Activated gamma-delta T cell treated with anti-CD3 and anti-CD28 coated beads, Interleukin-2, amount 50 U/mL, for 16 hours (primary cell): ENCODE data around the gene PLPPR4.
"Not testable (repeated sequence)": the region's sequence is repeated elsewhere in the genome, so short reads cannot be mapped to it uniquely, and the experiment has no call there.

Experiments
- DNase-seq: peaks from one replicate; pipeline ENCODE4 v3.0.0-alpha.2; 2020; ENCODE audit warnings: low read depth

PLPPR4 gene

DNA sequence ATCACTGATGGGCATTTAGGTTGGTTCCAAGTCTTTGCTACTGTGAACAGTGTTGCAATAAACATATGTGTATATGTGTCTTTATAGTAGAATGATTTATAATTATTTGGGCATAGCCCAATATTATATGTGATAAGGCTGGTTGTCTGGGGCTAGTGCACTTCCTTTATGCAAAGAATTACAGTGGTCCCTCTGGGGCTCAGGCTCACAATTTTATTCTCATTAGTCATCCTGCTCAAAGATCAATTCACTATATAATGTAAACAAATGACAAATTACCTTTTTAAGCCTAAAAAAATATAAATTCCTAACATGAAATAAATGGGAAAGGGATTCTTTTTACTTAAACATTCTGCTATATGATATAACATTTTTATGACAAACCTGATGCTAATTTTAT is 5.0 kb downstream of the PLPPR4 start:
- DNase-seq = no peak

DNA sequence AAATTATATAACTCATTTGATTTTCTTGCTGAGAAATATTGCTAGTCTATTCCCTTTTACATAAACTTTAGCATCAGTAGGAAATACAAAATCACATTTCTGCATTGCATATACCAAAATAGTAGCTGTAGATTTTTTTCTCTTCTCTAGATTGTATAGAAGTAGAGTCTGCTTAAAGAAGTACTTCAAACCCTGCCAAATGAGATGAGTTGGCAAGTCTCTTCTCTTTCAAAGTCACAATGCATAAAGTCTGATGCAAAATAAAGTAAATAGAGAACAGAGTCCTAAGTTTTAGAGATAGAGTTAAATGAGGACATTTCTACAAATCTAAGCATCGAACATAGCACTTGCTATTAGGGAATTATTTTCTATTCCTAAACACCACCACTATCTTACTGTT is 6.4 kb downstream of the PLPPR4 start:
- DNase-seq = no peak

- no peak for DNase-seq
These were observed 7.0 kb downstream of the PLPPR4 start for GRCh38 chr1:99271249-99271648.

DNA sequence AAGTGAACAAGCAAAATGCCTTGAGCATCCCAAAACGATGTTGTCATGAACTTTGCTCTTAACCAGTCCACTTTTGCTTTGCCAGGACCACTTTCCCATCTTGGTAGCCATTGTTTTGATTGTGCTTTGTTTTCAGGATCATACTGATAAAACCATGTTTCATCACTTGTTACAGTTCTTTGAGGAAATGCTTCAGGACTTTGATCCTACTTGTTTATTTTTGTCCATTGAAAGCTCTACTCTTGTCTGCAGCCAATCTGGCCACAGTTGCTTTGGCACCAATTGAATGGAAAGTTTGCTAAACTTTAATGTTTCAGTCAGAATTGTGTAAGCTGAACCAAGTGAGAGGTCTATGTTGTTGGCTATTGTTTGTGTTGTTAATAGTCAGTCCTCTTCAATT is 12.8 kb downstream of the PLPPR4 start:
- DNase-seq = no peak

DNA sequence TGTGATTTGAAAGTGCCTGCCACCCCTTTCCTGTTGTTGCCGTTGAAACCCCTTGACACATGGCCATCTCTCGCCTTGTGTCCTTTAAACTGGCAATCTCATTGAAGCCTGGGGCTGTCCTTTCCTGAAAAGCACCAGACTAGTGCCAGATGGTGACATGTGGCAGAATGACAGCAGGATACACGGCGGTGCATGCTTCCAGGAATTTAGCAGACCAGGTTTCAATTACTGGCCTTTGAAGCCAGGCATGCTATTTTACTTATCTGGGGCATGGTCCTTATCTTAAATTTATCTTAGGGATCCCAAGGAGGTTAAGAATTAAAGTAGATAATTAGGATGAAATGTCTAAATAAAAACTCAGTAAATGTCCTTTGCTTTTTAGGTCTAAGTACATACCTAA is 15.2 kb downstream of the PLPPR4 start:
- DNase-seq = no peak

- DNase-seq = no peak
These were observed 16.8 kb downstream of the PLPPR4 start for GRCh38 chr1:99281105-99281504.

DNA sequence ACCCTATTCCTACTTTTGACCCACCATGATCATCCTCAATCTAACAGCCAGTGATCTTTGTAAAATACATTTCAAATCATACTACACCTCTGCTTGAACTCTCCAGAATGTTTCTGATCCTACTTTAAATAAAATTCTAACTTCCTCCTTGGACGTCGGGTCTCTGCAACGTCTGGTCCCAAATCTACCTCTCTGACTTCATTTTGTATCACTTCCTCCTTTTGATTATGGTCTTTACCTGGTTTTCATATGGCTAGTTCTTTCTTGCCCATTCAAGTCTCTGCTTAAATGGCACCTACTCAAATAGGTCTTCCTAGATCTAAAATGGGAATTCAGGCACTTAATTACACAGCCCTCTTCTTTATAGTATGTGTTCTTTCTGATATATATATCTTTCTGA is 18.2 kb downstream of the PLPPR4 start:
- no peak for DNase-seq

DNA sequence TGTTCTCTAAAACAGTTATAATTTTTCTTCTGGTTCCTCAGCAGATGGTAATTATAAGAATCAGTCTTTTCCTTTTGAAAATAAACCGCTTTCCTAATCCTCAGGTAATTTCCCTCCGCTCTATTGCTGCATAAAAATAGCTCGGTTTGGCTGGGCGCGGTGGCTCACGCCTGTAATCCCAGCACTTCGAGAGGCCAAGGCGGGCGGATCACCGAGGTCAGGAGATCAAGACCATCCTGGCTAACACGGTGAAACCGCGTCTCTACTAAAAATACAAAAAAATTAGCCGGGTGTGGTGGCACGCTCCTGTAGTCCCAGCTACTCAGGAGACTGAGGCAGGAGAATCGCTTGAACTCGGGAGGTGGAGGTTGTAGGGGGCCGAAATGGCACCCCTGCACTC is 19.2 kb downstream of the PLPPR4 start:
- not testable (repeated sequence) for DNase-seq

DNA sequence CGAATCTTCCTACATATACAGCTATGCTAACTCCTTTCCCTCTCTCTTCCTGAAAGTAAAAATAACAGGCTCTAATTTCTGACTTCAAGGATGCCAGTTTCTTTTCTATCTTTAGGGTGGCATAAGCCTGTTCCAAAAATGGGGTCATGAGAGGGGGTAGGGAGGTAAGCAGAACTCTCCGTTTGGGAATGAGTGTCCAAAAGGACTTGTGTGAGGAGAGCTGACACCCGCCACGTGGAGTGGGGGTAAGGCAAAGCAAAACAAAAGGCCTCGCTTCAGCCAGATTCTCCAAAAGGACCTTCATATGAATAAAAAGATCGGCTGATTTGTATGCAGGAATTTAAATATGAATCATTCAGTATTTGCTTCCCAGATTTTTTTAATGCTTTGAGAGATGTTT is 28.6 kb downstream of the PLPPR4 start:
- no peak for DNase-seq

DNA sequence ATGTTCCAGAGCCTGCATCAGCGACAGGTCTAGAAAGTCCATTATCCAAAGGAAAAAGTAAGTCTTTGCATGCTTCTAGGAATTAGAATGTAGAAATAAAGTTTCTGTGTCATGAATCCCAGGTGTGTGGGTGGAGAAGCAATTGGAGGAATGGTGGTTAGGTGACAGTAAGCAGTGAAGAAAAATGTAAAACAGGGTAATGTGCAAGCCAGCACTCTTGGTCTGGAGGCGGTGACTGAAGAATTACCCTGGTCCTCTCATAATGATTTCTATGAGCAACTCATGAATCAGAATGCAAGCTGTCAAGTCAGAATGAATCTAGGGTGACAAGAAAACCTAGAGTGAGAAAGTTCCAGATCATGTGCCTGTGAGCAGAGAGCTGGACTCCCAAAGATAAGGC is 33.6 kb downstream of the PLPPR4 start:
- no peak for DNase-seq

GRCh38 chr1:99304725-99305282 is 40.5 kb downstream of the PLPPR4 start:
- no peak for DNase-seq

DNA sequence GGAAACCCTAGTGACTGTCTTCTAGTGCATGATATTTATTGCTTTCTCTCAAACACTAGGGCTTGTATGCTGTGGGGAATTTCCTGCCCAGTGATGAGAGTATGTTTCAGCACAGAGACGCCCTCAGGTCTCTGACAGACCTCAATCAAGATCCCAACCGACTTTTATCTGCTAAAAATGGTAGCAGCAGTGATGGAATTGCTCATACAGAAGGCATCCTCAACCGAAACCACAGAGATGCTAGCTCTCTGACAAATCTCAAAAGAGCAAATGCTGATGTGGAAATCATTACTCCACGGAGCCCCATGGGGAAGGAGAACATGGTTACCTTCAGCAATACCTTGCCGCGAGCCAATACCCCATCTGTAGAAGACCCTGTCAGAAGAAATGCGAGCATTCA is 41.3 kb downstream of the PLPPR4 start:
- DNase-seq = no peak

DNA sequence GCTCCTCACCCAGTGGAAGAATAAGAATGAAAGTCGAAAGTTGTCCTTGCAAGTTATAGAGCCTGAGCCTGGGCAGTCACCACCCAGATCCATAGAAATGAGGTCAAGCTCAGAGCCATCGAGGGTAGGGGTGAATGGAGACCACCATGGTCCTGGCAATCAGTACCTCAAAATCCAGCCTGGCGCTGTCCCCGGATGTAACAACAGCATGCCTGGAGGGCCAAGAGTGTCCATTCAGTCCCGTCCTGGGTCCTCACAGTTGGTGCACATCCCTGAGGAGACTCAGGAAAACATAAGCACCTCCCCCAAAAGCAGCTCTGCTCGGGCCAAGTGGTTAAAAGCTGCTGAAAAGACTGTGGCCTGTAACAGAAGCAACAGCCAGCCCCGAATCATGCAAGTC is 41.8 kb downstream of the PLPPR4 start:
- no peak for DNase-seq

GRCh38 chr1:99306644-99307043 is 42.4 kb downstream of the PLPPR4 start:
- DNase-seq = no peak

DNA sequence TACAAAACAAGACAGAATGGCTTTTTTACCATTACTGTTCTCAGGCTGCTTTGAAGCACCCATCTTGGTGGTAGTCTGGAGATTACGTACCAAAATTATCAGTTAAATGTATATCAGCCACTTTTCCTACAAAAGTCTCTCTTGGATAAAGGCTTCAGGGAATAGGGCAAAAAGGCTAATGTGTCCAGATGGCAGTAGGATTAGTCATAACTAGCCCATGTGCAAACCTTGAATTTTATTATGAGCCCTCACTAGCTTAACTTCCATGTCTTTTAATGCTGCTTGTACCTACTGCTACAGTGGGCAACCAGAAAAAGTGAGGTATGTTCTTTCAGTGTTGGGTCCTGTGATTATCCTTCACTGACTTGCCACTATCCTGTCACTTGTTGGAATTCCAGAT is 51.0 kb downstream of the PLPPR4 start:
- DNase-seq = no peak

GRCh38 chr1:99326215-99326949 is 62.1 kb downstream of the PLPPR4 start:
- DNase-seq = no peak

- DNase-seq = no peak
These were observed 63.1 kb downstream of the PLPPR4 start for GRCh38 chr1:99327357-99327756.

- DNase-seq = no peak
These were observed 63.9 kb downstream of the PLPPR4 start for GRCh38 chr1:99328171-99328570.

DNA sequence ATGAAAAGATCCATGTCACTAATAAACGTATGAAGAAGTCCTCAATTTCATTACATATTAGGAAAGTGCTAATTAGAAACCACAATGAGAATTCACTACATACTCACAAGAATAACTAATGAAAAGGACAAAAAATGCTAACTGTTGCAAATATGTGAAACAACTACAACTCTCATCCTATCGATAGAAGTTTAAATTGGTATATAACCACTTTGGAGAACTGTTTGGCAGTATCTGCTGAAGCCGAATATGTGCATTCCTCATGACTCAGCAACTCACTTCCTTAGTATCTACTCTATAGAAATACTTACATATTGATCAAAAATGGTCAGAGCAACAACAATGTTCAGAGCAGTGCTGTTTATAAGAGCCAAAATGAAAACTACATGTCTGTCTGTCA is 66.8 kb downstream of the PLPPR4 start:
- no peak for DNase-seq

DNA sequence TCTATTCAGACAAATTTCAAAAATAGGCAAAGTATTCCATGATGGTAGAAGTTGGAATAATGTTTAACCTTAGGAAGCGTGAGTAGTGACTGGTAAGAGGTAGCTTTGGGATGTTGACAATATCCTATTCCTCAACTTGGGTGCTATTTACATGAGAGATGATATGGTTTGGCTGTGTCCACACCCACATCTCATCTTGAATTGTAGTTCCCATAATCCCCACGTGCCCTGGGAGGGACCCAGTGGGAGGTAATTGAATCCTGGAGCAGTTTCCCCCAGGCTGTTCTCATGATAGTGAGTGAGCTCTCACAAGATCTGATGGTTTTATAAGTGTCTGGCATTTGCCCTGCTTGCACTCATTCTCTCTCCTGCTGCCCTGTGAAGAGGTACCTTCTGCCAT is 67.3 kb downstream of the PLPPR4 start:
- no peak for DNase-seq

DNA sequence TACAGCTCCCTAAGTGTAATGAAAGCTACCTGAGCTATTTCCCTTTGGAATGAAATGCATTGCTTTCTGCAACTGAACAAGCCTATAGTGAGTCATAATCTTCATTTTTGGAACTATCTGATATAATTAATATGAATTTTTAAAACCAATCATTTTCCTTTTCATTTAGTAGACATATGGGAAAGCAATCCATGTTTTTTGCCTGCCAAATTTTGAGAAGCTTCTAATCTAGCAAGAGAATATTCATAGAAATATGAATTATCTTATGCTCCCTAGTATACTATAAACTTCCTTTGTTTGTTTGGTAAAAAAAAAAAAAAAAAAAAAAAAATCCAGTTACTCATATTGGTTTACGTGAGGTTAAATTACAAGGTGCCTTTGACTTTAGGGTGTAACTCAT is 68.3 kb downstream of the PLPPR4 start:
- no peak for DNase-seq

- no peak for DNase-seq
These were observed 70.7 kb downstream of the PLPPR4 start for GRCh38 chr1:99334991-99335390.

DNA sequence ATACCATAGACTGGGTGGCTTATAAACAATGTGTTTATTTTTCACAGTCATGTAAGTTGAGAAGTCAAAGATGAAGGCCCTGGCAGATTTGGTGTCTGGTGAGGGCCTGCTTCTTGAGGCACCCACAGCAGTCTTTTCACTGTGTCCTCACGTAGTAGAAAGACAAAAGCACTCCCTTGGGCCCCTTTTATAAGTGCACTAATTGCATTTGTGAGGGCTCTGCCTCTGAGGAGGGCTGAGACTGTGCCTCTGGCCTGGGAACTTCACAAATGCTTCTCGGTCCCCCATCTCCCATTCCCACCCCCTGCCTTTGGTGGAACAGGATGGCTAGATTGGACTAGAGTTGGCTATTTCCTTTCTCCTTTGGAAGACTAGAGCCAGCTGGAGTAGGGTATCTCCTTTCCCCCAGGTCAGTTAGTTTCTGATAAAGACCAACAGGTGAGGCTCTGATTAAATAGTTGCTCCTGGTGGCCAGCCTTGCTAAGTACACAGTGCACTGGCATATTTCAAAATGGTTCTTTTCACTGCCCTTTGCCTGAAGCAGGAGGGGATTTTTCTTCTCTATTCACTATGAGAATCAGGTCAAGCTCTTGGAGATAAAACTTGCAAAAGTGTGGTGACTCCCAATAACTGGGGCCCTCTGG is 82.9 kb downstream of the PLPPR4 start:
- no peak for DNase-seq
